Measurements from ENCODE around the gene HES6. TPM values are rescaled to one million over a fixed set of nuclear protein-coding genes. Genes with fewer than 3 reads are reported as not detected.

The HES6 gene
- total RNA-seq, 2 experiments from 2014 or later, result 13.1 to 13.8 TPM

DNA sequence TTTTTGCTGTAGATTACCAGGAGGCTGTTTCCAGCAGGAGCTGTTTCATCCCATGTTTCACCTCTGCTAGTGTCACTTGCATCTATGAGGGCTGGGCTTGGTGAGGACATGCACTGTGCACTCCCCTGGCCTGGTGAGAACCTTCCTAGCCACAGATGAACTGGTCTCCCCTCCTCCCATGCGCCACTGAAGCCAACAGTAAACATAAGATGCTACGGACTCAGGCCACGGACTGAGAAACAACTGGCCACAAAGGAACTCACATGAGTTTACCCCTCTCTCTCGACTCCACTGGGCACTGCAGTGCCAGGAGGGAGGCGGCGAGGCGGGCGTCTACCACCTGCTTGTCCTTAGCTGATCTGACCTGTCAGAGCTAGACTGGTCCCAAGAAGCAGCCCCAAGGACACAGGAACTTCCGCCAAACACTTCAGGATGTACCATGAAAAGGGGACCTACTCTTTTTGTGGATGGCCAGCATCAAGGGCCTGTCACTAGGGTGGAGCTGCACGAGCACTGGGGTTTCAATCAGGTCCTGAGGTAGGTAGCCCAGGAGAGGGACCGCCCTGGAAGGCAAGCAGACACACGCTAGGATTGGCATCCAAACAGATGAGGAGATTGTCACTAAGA, 22.8 kb upstream of the HES6 start:
- no TSS peak for BruUV-seq (replicated peaks)
- intact Hi-C loops (cut with micrococcal nuclease; ENCODE audit: unreplicated experiment), result loop anchor here (1.0 kb wide), 2 partner anchors 102 to 404 kb away; no protein-coding TSS in a partner anchor
- TF ChIP-seq EZH2phosphoT487 (IDR thresholded peaks at IDR 0.05; ENCODE audit: borderline replicate concordance, low read depth, low read length), result no peak
- TF ChIP-seq, protein P1, sequence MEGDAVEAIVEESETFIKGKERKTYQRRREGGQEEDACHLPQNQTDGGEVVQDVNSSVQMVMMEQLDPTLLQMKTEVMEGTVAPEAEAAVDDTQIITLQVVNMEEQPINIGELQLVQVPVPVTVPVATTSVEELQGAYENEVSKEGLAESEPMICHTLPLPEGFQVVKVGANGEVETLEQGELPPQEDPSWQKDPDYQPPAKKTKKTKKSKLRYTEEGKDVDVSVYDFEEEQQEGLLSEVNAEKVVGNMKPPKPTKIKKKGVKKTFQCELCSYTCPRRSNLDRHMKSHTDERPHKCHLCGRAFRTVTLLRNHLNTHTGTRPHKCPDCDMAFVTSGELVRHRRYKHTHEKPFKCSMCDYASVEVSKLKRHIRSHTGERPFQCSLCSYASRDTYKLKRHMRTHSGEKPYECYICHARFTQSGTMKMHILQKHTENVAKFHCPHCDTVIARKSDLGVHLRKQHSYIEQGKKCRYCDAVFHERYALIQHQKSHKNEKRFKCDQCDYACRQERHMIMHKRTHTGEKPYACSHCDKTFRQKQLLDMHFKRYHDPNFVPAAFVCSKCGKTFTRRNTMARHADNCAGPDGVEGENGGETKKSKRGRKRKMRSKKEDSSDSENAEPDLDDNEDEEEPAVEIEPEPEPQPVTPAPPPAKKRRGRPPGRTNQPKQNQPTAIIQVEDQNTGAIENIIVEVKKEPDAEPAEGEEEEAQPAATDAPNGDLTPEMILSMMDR (conservative IDR thresholded peaks at IDR 0.05; ENCODE audit: low read length), result no peak
- ChIA-PET POLR2A (no interaction called here), CTCF (ENCODE audit: unreplicated experiment) (interaction anchor here (1.0 to 1.3 kb wide), 2 partner anchors 100 to 102 kb away, joined by 6 to 7 read pairs; no protein-coding TSS in a partner anchor)
- no peaks in the 10 kb centered on the region for H3K4me1 ChIP-seq (ENCODE audit: insufficient read depth, low read length, poor library complexity, severe bottlenecking)
- H3K27ac ChIP-seq (ENCODE audit: low read depth, low read length, poor library complexity, severe bottlenecking), result no peak overlapping the region
- no peaks in the 10 kb centered on the region for H3K9me2 ChIP-seq (ENCODE audit: insufficient read depth, low read length)
- no peak overlapping the region for H3K4me3 ChIP-seq (ENCODE audit: low read depth, low read length, poor library complexity, severe bottlenecking)
- peaks cover 39% of the 10 kb centered on the region; the same call in 1 of the 2 replicates for H3K36me3 ChIP-seq (ENCODE audit: insufficient read depth, low read length)
- no peaks in the 10 kb centered on the region for H3K9me3 ChIP-seq (ENCODE audit: low read length)
- no peak for DNase-seq (ENCODE audit: low spot score)
- no peak overlapping the region for H2AFZ ChIP-seq (ENCODE audit: low read length)
- H3K4me2 ChIP-seq (ENCODE audit: low read length), result no peak overlapping the region
- H4K20me1 ChIP-seq (ENCODE audit: insufficient read depth, low read length), result no peaks in the 10 kb centered on the region
- no peaks in the 10 kb centered on the region for H3K79me2 ChIP-seq (ENCODE audit: insufficient read depth, low read depth, low read length)

DNA sequence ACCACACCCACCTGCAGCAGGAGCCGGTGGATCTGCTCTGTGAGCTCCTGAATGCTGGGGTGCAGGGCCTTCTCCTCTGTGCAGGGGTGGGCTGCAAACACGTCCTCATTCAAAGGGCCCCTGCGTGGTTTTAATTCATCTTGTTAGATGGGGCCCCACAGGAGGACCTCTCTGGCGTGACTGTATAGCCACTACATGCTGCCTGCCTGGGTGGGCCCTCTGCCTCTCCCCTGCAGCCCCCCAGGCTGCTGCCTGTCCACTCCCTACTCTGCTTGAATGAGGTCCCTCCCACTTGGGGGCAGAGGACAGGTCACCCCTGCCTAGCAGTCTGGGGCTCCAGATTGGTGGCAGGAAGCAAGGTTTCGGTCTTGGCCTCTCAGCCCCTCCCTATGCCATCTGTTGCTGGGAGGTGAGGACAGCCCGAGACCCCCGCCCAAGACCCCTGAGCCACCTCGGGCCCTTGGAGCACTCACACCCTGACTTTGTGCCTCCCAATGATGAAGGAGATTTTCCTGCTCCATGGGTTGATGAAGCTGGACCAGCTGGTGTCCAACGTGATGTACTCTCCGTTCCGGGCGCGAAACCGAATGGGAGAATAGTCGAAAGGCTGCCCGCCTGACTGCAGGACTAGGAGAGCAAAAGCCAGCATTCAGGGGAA, 22.0 kb upstream of the HES6 start:
- POLR2A ChIA-PET, result no interaction called here
- no peaks in the 10 kb centered on the region for H3K9me2 ChIP-seq (ENCODE audit: insufficient read depth, low read length)
- intact Hi-C loops (cut with micrococcal nuclease; ENCODE audit: unreplicated experiment), result no loop called here
- CTCF ChIA-PET (ENCODE audit: unreplicated experiment), result no interaction called here
- no peak overlapping the region for H3K27ac ChIP-seq (ENCODE audit: low read depth, low read length, poor library complexity, severe bottlenecking)
- no peaks in the 10 kb centered on the region for H3K4me1 ChIP-seq (ENCODE audit: insufficient read depth, low read length, poor library complexity, severe bottlenecking)
- H3K79me2 ChIP-seq (ENCODE audit: insufficient read depth, low read depth, low read length), result no peaks in the 10 kb centered on the region
- H2AFZ ChIP-seq (ENCODE audit: low read length), result no peak overlapping the region
- BruUV-seq (replicated peaks), result no TSS peak
- no peaks in the 10 kb centered on the region for H3K9me3 ChIP-seq (ENCODE audit: low read length)
- no peak for TF ChIP-seq EZH2phosphoT487 (IDR thresholded peaks at IDR 0.05; ENCODE audit: borderline replicate concordance, low read depth, low read length)
- TF ChIP-seq, protein P1 (conservative IDR thresholded peaks at IDR 0.05; ENCODE audit: low read length), result no peak
- no peak overlapping the region for H3K4me3 ChIP-seq (ENCODE audit: low read depth, low read length, poor library complexity, severe bottlenecking)
- no peak for DNase-seq (ENCODE audit: low spot score)
- H4K20me1 ChIP-seq (ENCODE audit: insufficient read depth, low read length), result no peaks in the 10 kb centered on the region
- peaks cover 36% of the 10 kb centered on the region; the same call in 1 of the 2 replicates for H3K36me3 ChIP-seq (ENCODE audit: insufficient read depth, low read length)
- no peak overlapping the region for H3K4me2 ChIP-seq (ENCODE audit: low read length)

DNA sequence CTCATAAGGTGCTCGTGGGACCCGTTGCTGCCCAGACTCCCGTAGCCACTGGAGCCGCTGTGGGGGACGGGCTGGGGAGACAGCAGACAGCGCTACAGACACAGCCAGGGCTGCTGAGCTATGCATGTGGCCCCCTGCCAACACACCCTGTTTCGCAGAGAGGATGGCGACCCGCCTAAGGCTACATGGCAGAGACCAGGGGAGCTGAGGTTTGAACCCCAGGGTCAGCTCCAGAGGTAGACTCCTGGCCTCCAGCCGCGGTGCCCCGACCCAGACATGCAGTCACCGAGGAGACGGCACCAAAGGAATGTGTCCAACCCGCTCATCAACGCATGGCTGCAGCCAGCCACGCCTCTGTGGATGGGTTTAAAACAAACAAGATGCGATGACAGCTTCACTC, 21.0 kb upstream of the HES6 start:
- no peaks in the 10 kb centered on the region for H3K4me1 ChIP-seq (ENCODE audit: insufficient read depth, low read length, poor library complexity, severe bottlenecking)
- ChIA-PET POLR2A (no interaction called here), CTCF (ENCODE audit: unreplicated experiment) (no interaction called here)
- no peak for DNase-seq (ENCODE audit: low spot score)
- TF ChIP-seq EZH2phosphoT487 (IDR thresholded peaks at IDR 0.05; ENCODE audit: borderline replicate concordance, low read depth, low read length), result no peak
- TF ChIP-seq, protein P1 (conservative IDR thresholded peaks at IDR 0.05; ENCODE audit: low read length), result no peak
- H3K79me2 ChIP-seq (ENCODE audit: insufficient read depth, low read depth, low read length), result no peaks in the 10 kb centered on the region
- H3K9me3 ChIP-seq (ENCODE audit: low read length), result no peaks in the 10 kb centered on the region
- no peaks in the 10 kb centered on the region for H3K9me2 ChIP-seq (ENCODE audit: insufficient read depth, low read length)
- H2AFZ ChIP-seq (ENCODE audit: low read length), result no peak overlapping the region
- no peak overlapping the region for H3K4me3 ChIP-seq (ENCODE audit: low read depth, low read length, poor library complexity, severe bottlenecking)
- no peak overlapping the region for H3K27ac ChIP-seq (ENCODE audit: low read depth, low read length, poor library complexity, severe bottlenecking)
- H3K36me3 ChIP-seq (ENCODE audit: insufficient read depth, low read length), result peaks cover 42% of the 10 kb centered on the region; the same call in 1 of the 2 replicates
- BruUV-seq (replicated peaks), result no TSS peak
- no peak overlapping the region for H3K4me2 ChIP-seq (ENCODE audit: low read length)
- no peaks in the 10 kb centered on the region for H4K20me1 ChIP-seq (ENCODE audit: insufficient read depth, low read length)
- intact Hi-C loops (cut with micrococcal nuclease; ENCODE audit: unreplicated experiment), result no loop called here
